GM19328 (cell line): ENCODE data around the gene RYR2.

Experiments
- ATAC-seq: cut with Tn5 transposase; IDR thresholded peaks from one replicate; pipeline ENCODE4 v1.9.1; 2021; ENCODE audit warnings: mild to moderate bottlenecking, moderate library complexity; ENCODE audit not compliant: unreplicated experiment

RYR2 gene

DNA sequence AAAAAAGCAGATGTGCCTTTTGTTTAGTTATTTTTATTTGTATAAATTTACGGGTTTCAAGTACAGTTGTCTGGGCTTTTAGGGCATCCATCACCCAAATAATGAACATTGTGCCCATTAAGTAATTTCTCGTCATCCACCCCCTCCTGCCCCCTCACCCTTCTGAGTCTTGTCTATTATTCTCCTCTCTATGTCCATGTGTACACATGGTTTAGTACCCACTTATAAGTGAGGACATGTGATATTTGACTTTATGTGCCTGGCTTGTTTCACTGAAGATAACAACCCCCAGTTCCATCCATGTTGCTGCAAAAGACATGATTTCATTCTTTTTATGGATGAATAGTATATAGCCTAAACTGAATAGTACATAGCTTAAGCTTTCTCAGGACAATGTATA, 659.5 kb downstream of the RYR2 start:
- ATAC-seq = no peak

DNA sequence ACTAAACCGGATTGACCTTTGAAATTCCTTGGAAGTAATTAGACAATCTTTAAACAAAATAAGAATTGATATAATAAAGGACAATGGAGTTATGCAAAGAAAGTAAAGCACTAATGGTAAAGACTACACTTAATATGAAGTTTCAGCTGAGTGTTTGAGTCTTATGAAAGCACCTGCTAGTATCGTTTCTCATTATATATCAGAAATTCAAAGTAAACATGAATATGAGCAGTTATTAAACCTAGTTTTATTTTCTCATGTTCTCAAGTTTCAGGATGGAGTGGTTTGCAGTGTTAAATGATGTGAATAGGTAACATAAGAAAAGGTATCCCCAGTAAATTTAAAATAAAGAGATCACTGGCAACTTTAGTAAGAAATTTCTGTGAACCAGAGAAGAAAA, 660.2 kb downstream of the RYR2 start:
- no peak for ATAC-seq

DNA sequence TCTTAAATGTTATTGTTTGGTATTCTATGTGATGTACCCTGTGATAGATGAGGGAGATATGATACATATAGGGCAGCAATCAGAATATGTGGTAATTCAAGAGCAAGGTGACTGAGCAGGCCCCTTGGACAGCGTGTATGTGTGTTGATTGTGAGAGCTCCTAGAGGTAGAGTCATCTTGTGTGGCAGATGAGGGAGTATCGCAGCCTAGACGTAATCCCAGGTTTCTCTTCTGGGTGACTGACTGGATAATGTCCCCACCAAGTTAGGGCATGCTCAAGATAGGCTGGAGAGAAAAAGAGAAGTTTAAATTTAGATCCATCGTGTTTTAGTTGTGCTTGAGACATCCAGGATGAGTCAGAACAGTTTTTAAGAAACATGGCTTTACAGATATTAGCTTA, 663.5 kb downstream of the RYR2 start:
- no peak for ATAC-seq

DNA sequence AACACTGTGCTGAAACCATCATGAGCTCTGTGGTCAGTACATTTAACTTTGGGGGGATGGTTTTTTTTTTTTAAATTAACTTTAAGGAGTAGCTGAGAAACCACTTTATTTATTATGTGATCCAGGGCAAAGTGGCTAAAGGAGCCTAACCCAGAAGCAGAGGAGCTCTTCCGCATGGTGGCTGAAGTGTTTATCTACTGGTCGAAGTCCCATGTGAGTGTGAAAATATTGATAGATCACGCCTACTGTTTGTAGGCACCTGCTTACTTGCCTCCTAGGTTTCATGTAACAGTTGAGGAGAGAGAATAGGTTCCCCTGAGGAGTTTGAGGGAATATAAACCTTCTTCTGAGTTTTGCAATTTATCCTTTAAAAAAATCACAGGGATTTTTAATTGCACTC, 667.4 kb downstream of the RYR2 start:
- ATAC-seq = no peak

DNA sequence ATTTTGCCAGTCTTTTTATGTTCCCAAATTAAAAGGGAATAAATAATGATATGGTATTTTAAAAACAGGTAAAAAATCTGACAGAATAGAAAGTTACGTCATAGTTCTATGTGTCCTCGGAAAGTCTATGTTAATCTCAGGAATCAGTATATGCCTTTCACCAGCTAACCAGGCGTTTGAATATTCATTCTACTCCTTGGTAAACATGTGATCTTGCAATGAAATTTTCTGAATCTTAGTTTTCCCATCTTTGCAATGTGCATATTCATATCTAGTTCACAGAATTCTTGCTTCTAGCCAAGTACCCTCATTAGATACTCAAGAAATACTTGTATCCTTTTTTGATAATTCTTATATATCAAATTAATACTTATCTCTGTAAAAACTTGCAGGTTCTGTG, 669.3 kb downstream of the RYR2 start:
- ATAC-seq = no peak

DNA sequence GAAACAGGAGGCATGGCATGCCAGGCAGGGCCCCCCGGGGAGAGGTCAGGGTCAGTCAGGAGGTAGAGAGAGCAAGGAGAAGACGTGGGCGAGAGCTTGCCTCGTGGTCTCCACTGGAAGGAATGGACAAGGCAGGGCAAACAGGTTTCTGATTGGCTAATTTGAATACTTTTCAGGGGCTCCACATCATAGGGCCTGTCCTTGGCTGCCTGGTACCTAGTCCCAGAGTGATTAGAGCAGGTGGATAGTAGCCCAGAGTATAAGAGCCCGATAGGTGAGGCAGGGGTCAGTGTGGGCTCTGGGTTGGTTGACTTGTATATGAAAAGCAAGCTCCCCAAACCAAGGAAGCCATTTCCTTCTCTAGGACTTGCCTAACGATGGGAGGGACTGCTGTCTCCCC, 670.1 kb downstream of the RYR2 start:
- no peak for ATAC-seq

DNA sequence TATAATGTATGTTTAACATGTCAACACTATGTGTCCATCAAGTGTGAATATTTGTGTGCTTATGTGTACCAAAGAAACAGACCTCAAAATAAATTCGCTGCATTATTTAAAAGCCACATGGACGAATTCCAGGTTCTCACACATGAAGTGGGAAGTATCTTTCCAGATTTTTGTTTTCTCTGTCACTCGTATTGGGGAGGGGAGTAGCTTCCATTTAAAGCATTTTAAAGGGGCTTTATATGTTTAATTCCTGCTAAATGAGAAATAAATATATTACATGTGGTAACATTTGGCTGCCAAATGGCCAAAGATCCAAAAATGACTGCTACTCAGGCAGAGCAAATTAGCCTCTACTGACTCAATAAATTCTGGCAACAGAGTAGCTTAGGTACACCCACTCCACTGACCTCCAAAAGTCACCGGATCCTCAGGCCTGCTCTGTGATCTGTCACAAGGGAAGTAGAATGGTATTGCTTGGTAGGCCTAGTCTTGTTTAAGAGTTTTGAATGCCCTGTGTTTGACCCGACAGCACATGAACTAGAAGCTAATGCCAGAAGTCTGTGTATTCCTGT, 670.7 kb downstream of the RYR2 start:
- no peak for ATAC-seq

DNA sequence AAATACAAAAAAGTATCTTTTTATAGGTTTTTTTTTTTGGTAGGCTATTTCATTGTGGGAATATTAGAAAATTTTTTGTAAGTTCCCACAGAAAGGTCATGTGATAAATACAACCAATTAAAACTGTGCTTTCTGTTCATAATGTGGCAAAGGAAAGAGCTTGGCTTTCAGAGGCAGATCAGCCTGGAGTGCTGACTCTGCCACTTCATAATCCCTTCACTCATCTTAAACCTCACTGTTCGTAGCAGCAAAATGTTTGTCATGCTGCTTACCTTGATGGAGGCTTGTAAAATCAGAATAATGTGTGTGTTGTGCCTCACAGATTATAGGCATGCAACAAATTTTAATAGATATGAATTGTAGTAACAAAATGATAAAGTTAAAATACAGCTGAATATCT, 671.9 kb downstream of the RYR2 start:
- no peak for ATAC-seq

DNA sequence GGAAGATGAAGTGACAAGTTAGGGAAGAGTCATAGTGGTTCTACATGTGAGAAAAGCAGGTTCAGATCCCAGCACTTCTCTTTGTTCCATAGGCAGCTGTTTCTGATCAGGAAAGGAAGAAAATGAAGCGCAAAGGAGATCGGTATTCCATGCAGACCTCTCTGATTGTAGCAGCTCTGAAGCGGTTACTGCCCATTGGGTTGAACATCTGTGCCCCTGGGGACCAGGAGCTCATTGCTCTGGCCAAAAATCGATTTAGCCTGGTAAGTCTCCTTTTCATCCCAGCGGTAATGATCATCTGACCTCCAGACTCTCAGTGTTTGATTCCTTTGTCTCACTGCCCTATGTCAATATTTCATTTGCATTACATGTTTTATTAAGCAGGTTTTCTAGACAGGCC, 675.1 kb downstream of the RYR2 start:
- ATAC-seq = no peak

DNA sequence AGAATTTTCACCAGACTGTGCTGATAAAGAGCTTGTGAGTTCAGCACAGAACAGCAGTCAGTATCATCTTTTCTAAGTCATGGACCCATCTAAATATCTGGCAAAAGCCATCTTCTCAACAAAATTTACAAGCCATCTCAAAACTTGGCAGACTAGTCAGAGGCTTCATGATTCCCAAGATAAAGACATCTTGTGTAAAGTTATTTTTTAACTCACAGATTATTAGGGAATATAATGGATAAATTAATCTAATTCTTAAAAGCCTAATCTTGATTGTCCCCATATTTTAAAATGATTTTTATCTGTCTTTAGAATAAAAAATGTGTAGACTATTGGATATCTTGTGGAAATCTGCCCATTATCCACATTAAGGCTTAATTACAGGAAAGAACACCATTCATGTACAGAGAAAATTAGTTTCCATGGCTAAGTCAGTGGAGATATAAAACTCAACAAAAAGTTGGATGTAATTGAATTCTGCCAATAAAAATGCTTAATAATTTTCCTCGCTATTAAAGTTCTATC, 688.9 kb downstream of the RYR2 start:
- no peak for ATAC-seq

DNA sequence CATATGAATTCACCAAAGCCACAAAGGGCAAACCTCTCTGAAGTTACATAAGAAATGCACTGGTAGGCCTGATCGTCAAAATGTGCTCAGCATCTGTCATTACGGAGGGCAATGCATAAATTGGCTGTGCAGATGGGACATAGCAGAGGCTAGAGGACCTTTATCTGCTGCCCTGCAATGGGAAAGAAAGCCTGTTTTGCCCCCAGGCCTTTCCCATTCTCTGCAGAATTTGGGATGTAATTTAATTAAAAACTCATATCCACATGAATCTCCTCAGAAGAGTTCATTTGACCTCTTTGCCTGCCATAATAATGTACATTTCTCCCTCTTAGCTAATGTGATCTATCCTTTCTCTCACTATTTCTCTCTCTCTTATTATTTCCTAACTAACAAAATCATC, 690.7 kb downstream of the RYR2 start:
- no peak for ATAC-seq

DNA sequence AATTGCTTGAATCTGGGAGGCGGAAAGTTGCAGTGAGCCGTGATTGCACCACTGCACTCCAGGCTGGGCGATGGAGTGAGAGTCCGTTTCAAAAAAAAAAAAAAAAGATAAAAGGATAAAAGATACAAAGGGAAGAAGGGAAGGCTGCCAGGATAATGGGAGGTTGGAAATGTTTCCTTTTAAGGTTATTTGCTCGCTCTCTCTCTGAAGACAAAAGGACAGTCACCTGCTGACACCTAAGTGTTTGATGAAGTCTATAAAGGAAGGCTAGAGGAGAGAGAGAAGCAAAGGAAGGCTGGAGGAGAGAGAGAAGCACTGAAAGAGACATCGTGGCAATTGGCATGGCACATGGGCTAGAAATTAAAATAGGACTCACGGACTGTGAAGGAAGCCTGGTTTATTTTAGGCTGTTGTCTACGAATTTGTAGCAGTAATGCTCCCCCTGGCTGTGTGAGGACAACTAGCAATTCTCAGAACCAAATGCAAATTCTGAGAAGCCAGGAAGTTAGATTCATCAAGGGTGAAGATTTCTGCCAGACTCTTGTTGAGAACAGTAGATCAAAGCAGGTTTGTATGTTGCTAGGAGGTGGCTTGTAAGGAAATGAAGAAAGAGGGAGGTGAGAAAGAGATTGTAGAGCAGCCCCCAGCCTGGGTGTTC, 694.5 kb downstream of the RYR2 start:
- no peak for ATAC-seq

DNA sequence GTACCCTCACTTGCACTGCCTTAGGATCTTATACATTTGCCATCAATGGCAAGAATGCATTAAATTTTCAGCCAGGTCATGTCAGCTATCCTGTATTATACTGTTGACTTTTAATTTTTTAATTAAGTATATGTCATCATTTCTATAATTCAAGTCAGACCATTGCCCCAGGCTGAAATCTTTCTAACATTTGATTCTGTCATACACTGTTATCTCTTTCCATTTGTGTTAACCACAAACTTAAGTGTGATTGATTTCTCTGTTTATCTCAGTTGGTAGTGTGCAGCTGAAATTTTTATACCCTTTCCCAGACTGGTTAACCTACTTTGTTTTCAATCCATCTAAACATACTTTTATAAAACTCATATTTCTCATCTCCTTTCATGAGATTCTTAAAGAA, 695.5 kb downstream of the RYR2 start:
- ATAC-seq = no peak

DNA sequence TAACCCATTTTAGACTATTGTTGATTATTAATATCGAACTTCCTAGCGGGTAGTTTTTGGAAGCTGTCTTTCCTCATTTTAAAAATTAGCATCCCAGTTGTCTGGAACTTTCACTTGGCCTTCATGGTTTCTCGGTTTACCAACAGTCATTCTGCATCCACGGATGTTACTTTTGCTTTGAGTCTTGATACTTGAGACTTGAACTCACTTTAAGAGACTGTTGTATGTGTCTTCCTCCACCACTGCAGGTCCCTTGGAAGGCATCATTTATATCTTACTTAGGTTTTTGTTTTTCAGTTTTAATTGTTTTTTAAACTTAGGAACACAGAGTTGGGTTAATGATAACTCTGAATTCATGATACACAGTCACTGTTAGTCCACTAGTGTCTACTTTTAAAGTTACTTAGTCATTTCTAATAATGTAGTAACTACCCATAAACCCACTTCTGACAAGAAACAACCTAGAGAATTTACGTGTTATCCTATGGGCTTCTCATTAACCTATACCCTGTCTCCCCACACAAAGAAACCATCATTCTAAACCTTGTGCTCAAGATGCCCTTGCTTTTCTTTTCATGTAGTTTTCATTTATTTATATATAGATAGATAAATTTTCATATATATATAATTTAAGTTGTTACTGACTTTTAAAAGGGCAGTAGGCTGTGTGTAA, 696.1 kb downstream of the RYR2 start:
- no peak for ATAC-seq

DNA sequence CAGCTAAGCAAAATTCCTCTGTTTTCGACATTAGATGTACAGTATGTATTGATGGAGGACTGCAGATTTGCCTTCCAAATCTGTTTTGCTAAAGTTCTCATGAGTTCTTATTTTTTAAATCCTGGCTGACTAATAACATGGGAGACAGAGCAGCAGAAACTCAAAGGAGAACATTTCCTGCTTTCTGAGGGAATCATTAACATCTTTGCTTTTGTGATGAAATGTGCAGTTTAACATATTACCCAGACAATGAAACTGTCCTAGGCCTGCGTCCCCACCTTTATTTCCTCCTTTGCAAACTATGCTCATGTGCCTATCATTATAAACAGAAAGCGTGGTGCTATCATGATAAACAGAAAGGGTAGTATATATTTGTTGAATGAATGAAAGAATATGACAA, 698.9 kb downstream of the RYR2 start:
- ATAC-seq = no peak

DNA sequence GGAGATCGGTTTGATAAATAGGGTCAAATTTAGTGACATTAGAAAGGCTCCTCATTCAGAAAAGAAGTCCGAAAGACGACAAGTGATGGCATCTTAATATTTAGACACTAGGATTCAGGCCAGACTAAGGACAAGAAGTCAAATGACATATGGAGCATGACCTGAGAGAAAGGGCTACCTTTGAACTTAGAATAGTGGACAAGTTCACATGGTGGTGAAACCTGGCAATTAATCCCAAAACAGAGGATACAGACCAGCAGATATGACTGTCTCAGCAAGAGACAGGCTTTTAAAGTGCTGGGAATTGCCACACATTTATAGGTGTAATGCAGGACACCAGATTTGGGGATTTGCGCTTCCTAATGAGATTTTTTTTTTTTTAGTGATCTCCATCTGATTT, 703.6 kb downstream of the RYR2 start:
- ATAC-seq = no peak

DNA sequence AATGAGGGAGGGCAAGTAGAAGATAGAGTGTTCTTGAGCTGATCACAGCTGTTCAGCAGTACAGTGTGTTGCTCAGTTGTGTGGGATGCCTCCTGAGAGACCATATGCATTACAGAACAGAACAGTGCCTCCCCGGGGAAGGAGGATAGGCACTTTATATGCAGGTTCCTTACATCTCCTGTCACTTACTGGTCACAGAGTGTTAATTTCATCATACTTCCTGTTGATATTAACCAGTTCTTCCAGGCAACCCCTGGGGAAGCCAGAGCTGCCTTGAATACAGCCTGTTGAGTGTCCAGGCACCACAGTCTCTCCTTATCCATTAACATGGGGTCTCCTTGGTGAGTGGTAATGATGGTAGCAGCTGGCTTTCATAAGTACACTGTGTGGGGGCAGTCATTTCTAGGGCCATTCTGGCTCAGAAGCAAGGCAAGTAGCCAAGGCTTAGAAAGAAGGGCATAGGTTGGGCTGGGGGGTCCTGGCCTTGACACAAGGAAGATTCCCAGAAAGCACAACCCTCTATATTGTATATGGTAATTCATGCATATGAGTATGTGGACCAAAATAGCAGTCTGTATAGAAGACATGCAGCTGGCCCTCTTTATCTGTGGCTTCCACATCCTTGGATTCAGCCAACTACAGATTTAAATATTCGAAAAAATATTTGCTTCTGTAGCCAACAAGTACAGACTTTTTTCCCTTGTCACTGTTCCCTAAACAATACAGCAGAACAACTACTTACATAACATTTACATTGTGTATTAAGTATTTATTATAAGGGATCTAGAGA, 706.4 kb downstream of the RYR2 start:
- no peak for ATAC-seq

DNA sequence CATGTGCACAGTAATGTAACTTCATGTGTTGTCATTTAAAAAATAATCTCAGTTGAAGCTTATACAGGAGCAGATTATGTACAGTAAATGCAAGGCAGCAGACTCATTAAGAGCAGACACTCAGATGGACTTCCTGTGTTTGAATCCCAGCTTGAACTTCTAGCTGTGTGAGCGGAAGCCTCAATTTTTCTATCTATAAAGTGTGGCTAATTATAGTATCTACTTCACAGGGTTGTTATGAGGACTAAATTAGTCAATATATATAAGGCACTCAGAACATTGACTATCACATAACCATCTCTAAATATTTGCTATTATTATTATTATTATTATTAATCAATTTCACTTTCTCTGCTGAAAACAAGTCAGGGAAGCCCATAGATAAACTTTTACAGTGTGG, 707.1 kb downstream of the RYR2 start:
- no peak for ATAC-seq

DNA sequence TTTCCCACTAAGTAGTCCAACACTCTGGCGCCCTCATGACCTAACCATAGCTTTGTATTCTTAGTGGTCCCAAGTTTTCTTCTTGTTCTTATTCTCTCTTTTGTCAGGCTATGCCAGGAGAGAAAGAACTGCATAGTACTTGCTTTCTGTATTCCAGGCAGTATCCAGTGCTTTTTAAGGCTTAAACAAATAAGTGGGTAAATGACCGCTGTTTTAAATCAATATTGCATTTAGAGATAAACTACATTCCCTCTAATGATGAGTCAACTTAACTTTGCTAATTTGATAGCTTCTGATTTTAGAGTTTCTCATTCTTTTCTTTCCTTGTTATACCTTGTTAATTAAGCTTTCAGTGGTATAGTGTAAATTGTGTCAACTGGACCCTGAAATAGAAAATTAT, 709.1 kb downstream of the RYR2 start:
- no peak for ATAC-seq

DNA sequence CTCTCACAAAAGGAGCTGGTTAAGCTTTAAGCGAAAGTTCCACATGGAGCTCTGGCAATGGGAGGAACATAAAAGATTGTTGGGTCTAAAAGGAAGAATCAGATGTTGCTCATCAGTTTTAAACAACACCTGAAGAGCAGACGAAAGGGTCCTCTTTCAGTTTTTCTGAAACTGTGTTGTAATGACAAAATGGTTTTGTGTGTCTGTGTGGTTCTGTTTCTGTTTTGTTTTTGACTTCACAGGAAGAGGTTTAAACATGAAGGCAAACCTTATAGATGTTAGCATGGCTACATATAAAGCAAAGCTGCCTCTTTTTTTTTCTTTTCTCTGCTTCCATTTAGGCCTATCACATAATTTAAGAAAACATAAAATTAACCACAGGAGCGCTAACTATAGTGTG, 712.6 kb downstream of the RYR2 start:
- no peak for ATAC-seq

DNA sequence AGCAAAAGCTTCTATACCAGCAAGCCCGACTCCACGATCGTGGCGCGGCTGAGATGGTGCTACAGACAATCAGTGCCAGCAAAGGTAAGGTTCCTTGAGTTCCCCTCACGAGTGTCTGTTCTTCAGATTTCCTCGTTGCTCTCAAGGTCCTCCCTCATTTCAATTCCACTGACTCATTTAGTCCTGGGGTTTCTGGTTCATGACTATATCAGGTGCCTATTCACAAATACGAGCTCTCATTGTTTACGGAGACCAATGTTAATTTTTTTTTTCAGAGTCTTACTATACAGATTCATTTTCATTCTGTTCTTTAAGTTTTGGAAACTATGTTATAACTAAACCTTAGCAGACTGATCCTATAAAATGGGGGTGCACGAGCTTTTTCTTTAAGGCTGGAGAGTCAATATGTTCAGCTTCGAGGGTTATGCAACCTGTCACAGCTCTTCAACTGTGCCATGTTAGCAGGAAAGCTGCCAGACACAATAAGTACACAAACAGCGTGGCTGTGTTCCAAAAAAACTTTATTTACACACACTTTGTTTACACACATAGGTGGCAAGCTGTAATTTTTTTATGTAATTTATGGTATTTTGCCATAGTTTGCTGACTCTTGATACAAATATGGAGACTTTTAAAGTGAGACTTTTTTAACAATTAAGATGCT, 714.5 kb downstream of the RYR2 start:
- no peak for ATAC-seq
